LoVo (cell line): ENCODE results near the gene ATAD3B.
"Not testable (repeated sequence)": the region's sequence is repeated elsewhere in the genome, so short reads cannot be mapped to it uniquely, and the experiment has no call there.

Experiments
- DNase-seq: peaks from one replicate; pipeline ENCODE4 v3.0.0-alpha.2; 2016; ENCODE audit warnings: low spot score

The ATAD3B gene

DNA sequence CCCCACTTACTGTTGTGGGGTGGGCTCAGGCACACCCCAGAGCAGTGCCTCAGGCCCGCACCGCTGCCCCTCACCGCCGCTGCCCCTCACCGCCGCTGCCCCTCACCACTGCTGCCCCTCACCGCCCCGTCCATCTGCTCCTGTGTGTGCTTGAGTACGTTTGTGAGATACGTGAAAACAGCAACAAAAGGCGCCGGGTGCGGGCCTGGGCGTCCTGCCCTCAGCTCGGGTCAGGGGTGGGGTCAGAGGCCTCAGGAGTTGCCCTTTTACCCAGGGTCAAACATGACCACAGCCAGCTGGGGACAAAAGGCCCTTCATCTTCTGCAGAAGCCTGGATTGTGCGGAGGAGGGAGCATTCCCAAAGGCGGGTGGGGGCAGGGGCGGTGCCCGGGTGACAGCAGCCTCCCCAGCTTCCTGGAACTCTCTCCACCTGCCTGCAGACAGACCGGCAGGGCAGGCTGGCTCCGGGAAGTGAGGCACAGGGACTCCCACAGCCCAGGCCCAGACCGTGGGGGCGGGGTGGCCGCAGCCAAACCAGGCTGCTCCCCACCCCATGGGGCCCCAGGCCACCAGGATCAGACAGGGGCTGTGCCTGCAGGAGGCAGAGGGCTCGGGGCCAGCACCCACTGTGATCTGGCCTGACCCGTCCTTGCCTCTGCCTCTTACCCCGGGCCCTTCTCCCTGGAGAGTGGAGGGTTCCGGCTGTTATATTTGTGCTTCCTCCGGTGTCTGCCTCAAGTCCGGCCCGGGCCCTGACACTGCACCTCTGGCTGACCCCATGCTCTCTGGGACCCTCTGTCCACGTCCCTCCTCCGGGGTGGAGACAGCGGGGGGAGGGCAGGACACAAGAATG lies 38.4 kb upstream of the ATAD3B start:
- DNase-seq, result peak; percentile 8

DNA sequence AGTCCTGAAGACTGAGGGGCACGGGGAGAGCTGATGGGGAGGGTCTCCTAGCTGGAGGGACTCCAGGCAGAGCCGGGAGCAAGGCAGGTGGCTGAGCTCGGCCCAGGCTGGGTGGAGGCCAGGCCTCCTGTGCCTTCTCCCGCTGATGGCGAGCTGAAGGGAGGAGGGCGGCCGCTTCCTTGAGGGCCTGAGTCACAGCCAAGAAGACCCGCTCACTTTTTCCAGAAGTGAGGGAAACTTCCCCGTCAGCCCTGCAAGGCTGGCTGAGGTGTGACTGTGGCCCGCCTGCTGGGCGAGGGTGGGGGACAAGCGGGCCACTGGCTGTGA lies 37.8 kb upstream of the ATAD3B start:
- no peak for DNase-seq

DNA sequence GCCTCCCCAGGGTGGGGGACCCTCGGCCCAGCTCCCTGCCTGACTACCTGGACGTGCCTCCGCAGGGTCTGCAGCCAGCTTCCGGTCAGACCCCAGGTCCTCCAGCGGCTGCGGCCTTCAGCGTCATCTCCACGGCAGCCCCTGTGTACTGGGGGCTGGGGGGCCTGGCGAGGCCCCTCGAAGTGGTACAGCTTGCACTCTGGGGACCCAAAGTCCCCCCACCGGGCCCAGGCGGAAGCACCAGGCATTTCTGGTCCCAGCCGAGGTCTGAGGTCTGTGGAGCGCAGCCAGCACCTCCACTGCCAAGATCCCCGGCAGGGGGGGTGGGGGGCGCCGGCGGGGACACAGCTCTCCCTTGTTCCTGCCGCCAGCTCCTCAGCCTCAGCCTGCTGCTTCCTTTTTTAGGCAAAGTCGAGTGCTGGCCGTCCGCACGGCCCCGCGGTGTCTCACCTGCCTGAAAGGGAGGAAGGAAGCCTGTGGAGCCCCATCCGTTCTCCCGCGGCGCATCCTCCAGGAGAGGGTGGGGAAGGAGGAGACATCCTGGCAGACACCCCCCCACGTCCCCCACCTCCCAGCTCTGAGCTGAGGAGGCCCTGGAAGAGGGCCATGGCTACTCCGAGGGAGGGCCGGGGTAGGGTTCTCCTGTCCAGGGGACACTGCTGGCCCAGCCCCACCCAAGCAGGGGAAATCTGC lies 37.3 kb upstream of the ATAD3B start:
- DNase-seq, result no peak

DNA sequence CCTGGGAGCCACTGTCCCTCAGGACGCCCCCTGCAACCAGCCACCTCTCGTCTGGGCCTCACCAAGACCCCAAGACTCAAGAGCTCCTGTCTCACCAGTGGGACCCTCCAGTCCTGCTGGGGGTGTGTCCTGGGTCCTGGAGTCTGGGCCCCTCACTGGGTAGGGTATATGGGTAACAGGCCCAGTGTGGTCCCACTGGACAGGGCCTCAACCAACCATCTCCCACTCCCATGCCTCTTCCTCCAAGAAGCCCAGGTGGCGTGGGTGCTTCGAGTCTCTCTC lies 36.8 kb upstream of the ATAD3B start:
- DNase-seq, result no peak

DNA sequence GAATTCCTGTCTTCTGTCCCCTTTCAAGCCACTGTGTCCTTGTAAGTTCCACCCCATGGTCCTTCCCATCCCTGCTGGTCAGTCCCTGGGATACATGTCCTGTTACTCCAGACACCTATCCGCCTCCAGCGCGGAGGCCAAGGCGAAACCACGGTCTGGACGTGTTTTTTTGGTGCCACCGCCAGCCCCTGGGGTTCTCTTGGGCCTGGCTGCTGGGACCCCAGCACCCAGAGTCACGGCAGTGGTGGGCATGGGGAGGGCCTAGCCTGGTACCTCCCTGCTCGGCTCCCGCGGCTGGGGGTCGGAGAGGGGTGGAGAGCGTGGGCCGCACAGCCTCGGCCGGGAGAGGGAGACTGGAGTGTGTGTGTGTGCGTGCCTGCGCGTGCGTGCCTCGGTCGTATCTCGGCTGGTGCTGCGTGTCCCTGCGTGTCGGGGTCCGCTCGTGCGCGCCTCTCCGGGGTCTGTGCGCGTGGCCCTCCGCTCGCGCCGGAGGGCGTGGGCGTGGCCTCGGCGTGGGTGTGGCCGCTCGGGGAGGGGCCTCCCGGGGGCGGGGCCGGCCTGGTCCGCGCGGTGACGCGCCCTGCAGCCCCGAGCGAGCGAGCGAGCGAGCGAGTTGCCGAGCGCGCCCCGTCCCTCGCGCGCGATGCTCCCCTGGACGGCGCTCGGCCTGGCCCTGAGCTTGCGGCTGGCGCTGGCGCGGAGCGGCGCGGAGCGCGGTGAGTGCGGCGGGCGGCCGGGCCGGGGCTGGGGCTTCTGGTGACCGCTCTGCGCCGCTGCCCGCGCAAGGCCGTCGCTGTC lies 36.3 kb upstream of the ATAD3B start, which contains the start of gene VWA1:
Gene VWA1, plus strand, starts transcription at position 585 of the 798 bp plus-strand sequence. Its CDS starts 59 bp downstream, at position 644.
- DNase-seq, result peak; percentile 34

DNA sequence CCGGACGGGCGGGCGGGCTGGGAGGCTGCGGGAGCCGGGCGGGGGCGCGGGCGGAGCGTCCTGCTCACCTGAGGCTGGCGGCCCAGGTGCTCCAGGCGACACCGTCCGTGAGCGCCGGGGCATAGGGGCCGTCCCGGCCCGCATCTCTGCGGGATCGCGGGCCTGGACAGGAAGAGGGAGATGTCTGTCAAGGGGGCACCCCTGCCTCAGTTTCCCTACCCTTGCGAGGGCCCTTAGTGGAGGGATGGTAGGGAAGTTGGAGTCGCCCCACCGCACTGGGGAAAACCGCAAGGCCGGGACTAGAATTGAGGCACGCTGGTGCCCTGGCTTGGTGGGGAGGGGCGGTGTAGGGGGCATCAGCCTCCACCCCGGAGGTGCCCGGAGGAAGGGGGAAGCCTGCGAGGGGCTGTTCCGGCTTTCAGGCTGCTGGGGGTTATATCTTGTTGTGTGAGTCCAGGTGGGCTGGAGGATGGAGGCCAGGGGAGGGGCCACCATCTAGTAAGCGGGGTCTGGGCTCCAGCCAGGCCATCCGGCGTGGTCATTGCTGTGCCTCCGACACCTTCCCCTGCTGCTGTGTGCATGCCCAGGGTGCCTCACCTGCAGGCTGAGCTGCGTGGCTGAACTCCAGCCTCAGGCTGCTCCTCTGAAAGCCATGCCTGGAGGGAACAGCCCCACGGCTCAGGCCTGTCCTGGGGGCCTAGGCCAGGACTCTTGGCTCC lies 35.5 kb upstream of the ATAD3B start:
- DNase-seq, result no peak

DNA sequence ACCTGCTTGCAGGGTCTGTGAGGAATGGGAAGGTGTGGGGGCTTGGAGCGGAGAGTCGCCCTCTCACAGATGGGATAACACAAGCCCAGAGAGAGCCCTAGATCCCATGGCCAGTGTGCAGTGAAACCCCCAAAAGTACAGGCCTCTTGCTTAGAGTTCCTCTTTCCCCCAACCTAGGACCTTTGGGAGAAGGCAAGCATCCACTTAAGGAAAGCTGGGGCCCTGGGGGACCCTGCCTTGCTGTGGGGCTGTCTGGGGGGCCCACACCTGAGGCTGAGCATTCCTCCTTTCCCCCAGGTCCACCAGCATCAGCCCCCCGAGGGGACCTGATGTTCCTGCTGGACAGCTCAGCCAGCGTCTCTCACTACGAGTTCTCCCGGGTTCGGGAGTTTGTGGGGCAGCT lies 34.9 kb upstream of the ATAD3B start:
- DNase-seq, result no peak

DNA sequence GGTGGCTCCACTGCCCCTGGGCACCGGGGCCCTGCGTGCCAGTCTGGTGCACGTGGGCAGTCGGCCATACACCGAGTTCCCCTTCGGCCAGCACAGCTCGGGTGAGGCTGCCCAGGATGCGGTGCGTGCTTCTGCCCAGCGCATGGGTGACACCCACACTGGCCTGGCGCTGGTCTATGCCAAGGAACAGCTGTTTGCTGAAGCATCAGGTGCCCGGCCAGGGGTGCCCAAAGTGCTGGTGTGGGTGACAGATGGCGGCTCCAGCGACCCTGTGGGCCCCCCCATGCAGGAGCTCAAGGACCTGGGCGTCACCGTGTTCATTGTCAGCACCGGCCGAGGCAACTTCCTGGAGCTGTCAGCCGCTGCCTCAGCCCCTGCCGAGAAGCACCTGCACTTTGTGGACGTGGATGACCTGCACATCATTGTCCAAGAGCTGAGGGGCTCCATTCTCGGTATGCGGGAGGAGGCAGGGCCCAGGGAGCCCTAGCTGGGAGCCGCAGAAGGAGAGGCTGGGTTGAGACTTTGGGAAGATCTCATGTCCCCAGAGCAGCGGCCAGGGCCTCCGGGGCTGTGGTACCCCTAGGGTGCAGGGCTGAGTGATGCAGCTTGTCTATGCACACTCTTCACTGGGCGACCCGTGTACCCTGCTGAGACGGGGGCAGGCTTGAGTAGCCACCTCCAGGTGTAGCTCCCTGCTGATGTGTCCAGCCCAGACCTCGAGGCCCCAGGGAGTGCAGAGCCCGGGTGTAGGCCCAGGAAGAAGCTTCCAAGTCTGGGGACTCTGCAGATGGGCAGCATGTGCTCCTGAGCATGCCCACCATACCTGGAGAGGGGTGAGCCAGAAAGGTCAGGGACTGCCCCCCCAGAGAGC lies 34.3 kb upstream of the ATAD3B start:
- DNase-seq, result no peak

DNA sequence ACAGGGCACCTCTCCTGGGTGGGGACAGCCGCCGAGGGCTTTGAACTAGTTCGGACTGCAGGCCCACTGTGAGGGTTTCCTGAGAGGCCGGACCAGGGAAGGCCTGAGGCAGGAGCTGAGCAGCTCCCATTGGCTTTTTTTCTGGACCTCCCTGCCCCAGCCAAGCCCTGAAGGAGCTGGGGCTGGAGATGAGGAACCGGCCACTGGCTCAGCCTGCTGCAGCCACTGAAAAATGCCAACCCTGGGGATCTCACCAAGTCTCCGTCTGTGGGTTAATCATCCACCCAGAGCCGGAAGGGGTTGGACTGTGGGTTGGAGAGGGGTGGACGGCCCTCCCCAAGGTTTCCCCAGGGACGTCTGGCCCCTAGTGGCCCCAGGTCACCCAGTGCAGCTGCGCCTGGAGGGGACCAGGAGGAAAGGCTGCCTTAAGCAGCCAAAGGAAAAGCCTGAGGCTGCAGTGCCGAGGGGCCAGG lies 33.6 kb upstream of the ATAD3B start:
- DNase-seq, result no peak

DNA sequence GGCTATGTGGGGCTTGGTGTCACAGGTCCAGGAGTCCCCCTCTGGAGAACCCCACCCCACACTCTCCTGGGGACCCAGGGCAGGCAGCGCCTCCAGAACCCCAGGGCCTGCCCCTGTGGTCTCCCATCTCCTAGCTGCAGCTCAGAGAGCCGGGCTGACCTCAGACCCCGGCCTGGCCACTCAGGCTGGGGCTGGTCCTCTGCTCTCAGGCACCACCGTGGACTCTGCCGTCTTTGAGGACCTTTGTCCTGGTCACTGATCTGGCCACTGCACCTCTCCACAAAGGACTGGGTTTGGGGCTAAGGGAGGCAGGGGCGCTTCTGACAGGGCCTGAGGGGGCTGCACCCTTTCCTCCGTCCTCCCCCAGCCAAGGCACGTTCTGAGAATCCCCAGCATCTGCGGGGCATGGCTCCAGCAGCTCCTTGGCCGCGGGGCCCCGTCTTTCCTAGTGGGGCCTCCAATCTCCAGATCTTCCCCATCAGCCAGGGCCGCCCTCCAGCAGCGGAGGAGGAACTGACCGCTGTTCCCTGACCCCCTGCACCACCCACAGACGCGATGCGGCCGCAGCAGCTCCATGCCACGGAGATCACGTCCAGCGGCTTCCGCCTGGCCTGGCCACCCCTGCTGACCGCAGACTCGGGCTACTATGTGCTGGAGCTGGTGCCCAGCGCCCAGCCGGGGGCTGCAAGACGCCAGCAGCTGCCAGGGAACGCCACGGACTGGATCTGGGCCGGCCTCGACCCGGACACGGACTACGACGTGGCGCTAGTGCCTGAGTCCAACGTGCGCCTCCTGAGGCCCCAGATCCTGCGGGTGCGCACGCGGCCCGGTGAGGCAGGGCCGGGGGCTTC lies 32.8 kb upstream of the ATAD3B start:
- DNase-seq, result no peak

DNA sequence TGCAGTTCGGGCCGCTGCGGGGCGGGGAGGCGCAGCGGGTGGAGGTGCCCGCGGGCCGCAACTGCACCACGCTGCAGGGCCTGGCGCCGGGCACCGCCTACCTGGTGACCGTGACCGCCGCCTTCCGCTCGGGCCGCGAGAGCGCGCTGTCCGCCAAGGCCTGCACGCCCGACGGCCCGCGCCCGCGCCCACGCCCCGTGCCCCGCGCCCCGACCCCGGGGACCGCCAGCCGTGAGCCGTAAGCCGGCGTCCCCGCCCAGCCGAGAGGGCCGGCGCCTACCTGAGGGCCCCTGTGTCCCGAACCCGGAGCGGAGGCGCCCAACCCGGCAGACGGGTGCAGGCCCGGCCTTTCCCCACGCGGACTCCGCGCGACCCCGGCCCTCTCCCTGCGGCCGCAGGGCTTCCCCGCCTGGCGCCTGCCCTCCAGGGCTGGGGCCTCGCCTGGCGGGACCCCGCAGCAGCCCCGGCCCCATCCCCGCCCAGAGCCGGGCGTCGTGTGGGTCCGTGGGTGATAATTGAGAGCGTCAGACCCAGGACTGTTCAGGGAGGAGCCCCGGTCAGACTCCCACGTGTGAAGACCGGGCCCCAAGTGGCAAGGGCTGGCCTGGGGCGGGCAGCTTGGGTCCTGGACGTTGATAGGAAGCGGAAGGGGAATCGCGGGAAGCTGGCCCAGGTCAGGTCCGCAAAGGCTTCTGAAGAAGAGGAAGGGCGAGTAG lies 31.9 kb upstream of the ATAD3B start:
- DNase-seq, result no peak

DNA sequence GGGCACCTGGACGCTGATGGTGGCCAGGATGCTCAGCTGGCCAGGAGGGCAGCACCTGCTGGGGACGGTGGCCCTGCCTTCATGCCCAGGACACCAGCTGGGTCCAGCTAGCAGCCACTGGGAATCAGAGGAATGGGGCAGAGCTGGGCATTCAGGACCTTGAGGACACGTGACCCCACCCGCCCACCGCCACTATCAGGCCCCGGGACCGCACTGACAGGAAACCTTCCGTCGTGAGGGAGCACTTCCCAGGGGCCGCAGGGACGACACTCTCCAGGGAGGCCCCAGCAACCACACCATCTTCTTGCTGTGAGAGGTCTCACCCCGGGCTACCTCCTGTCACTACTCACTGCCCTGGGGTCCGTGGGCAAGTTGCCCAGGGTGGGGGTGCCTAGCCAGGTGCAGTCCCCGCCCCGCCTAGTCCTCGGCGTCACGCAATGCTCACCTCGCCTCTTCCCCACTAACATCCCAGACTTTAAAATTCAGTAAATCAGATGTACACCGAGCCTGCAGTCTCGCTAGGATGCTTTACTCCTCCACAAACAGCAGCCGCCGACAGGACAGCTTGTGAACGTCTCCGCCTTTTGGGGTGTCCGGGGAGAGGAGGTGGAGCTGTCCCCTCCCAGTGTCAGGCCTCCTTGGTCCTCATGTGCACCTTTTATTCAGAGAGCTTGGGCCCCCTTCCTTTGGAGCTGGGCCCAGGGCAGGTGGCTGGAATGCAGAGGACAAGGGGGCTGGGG lies 31.1 kb upstream of the ATAD3B start:
- no peak for DNase-seq

DNA sequence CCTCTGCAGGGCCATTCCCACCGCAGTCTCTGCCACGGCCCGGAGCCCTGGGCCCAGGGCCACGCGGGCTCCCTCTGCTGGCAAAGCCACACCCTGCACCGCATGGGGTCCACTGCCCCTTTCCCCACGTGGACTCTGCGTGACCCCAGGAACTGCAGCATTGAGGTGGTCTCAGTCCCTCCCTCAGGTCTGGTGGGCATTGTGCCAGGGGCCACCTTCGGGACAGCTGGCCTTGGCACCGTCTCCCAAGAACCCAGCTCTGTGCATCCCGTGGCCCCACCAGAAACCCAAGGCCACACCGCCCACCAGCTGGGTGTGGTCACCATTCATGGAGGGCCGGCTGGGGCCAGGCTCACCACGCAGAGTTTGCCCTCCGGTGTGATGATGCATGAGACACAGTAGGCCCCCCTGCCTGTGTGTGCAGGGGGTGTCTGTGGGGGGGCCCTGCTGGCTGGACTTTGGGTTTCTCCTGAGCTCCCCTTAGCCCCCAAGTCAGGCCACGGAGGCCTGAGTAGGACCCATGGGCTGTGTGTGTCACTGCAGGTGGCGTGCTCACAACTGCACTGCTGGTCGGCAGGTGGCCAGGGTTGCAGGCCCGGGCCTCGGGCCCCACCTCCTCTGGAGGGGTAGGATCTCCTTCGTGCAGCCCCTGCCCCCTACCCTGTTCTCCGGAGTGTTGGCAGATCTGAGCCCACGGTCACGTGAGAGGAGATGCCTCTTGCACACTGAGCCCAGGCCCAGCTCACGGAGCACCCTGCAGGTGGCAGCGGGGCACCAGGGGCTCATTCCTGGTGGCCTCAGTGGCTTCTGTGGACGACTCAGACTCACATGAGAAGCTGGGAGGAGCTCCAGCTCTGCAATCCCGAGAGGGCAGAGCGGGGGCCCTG lies 30.3 kb upstream of the ATAD3B start:
- no peak for DNase-seq

DNA sequence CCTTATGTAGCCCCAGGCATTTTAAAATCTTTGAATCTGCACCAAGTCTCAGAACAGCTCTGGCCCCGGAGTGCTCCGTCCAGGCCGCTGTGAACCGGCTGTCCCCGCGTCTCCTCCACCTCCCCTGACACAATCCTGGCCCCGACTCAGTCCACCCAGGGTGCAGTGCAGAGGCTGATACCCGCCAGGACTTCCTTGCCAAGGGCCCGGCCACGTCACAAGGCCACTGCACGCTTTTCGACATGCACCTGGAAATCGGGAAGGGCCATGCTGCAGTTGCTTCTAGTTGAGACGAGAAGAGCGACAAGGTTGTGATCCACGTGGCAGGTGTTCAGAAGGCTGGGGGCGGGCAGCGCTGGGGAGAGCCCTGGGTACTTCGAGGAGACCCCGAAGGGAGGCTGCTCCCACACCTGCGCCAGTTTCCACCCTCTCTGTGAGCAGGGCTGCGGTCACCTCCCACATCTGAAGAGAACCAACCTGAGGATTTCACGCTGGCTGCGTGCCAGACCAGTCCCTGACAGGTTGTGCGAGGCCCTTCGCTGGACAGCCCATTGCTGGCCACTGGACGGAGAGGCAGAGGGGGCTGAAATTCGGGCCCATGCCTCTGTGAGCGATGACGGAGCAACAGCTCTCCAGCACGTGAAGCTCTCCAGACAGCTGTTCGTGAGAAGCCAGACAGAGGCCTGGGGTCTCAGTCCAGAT lies 29.3 kb upstream of the ATAD3B start:
- no peak for DNase-seq

DNA sequence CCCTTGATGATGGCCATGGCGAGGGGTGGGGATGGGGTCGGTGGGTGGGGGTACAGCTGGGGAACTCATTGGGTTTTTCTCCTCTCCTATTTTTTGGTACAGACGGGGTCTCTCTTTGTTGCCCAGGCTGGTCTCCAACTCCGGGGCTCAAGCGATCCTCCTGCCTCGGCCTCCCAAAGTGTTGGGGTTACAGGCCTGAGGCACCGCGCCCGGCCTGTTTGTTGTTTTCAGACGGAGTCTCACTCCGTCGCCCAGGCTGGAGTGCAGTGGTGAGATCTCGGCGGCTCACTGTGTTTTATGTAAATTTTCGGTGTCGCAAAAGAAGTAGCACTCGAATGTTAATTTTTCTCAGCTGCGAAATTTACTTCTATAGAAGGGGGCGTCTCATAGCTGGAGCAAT lies 24.9 kb upstream of the ATAD3B start:
- DNase-seq, result not testable (repeated sequence)

DNA sequence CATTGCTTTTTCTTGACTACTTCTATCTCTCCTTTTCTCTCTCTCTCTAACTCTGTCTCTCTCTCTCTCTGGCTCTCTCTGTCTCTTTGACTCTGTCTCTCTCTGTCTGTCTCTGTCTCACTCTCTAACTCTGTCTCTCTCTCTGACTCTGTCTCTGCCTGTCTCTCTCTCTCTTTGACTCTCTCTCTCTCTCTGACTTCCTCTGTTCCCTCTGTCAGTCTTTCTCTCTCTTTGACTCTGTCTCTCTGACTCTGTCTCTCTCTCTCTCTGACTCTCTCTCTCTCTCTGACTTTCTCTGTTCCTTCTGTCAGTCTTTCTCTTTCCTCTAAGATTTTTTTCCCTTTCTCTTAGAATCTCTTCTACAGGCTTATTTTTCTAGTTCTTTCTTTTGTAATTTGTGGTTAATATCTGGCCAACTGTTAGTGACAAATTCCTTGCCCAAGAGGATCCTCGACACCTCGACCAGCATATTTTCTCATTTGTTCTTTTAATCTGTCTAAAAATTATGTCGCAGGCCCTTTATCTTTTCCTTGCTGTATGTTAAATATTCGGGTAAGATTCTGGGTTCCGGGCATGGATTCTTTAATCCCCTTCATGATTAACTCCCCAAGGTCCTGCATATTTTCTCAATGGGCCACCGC lies 22.3 kb upstream of the ATAD3B start, which contains the start of gene ATAD3C:
Gene ATAD3C, plus strand, starts transcription at position 591 of the 641 bp plus-strand sequence. CDS start 995 bp downstream, outside the sequence.
- no peak for DNase-seq
